K562 (cell line): Measurements from ENCODE around the gene PITRM1. TPM values are rescaled to one million over a fixed set of nuclear protein-coding genes. Genes with fewer than 3 reads are reported as not detected.

Experiments
- ATAC-seq: fragments of 200-7000 bp; cut with Tn5 transposase; 3 replicates; pipeline ENCODE4 v1.9.1; 2020; ENCODE audit warnings: moderate library complexity
- BruUV-seq: library from RNA; stranded (reverse); fragments of 400-500 nt; replicated peaks from 2 replicates; lab custom pipeline; 2021; lab: Mats Ljungman, UMichigan
- CTCF ChIA-PET: fragments of 300-600 bp; formaldehyde crosslinking; extraction: SDS; loops from one replicate; lab custom pipeline; 2021; ENCODE audit warnings: low intra/inter-chr PET ratio; lab: Yijun Ruan, JAX
- POLR2A ChIA-PET: fragments of 300-600, 350-650 bp; sonication (Branson Sonifier 250); formaldehyde crosslinking; extraction: SDS; loops from one replicate; lab custom pipeline; 2021; ENCODE audit warnings: antibody characterized with exemption, inconsistent platforms; lab: Yijun Ruan, JAX
- DNase-seq, 4 experiments: peaks; one replicate each; pipeline versions ENCODE4 v3.0.0 to v3.0.0-alpha.2; 2011 to 2018; ENCODE audit warnings: low spot score in 3 of 4, mixed read lengths in 3 of 4; ENCODE audit errors: extremely low read depth in 1 of 4
- FAIRE-seq: peaks from 2 replicates; lab custom pipeline; 2011; peaks lifted over from hg19 to GRCh38; lab: Jason Lieb, UNC
- H2AFZ ChIP-seq: 2 replicates; pipeline ENCODE4 v1.6.0; 2011; ENCODE audit warnings: low read depth, low read length, control low read depth, inconsistent platforms
- H3K27ac ChIP-seq: fragments of 200-600 bp; 3 replicates; pipeline ENCODE4 v1.8.0; 2011; ENCODE audit warnings: low read depth, mild to moderate bottlenecking, control low read depth, inconsistent platforms, low read length, moderate library complexity, mixed read lengths; ENCODE audit errors: extremely low read depth
- H3K27me3 ChIP-seq, 2 experiments: fragments of 300-600 bp in 1 of 2; 2 replicates in 1 of 2; 3 replicates in 1 of 2; pipeline versions ENCODE4 v1.6.0 to v1.8.0; 2011; ENCODE audit warnings: inconsistent platforms in 2 of 2, low read length in 2 of 2, mild to moderate bottlenecking in 1 of 2, mixed read lengths in 1 of 2, moderate library complexity in 1 of 2; ENCODE audit not compliant: control insufficient read depth in 2 of 2, insufficient read depth in 2 of 2
- H3K36me3 ChIP-seq: fragments of 300-600 bp; 3 replicates; pipeline ENCODE4 v1.8.0; 2011; ENCODE audit warnings: mild to moderate bottlenecking, low read length, inconsistent platforms; ENCODE audit not compliant: control insufficient read depth, insufficient read depth
- H3K4me1 ChIP-seq, 2 experiments: fragments of 200-600 bp in 1 of 2; replicated peaks in 1 of 2; 2 replicates in 1 of 2; 3 replicates in 1 of 2; pipeline versions ENCODE4 v1.5.1 to v1.8.0; 2011; ENCODE audit warnings: inconsistent platforms in 2 of 2, low read length in 2 of 2, mild to moderate bottlenecking in 1 of 2, mixed read lengths in 1 of 2, moderate library complexity in 1 of 2; ENCODE audit not compliant: control insufficient read depth in 2 of 2, insufficient read depth in 2 of 2
- H3K4me2 ChIP-seq: 2 replicates; pipeline ENCODE4 v1.6.1; 2011; ENCODE audit warnings: low read length, control low read depth, inconsistent platforms, mixed read lengths; ENCODE audit not compliant: insufficient read depth
- H3K4me3 ChIP-seq: fragments of 200-600 bp; sonication (generic), shearing (Covaris generic); 2 replicates; pipeline ENCODE4 v1.5.1; 2016; ENCODE audit warnings: control low read depth, inconsistent platforms
- H3K79me2 ChIP-seq: fragments of 200-600 bp; 3 replicates; pipeline ENCODE4 v1.8.0; 2011; ENCODE audit warnings: low read length, inconsistent platforms; ENCODE audit not compliant: control insufficient read depth, insufficient read depth
- H3K9ac ChIP-seq, 2 experiments: 2 replicates each; pipeline versions ENCODE4 v1.6.0 to v1.6.1; 2011; ENCODE audit warnings: low read depth in 2 of 2, low read length in 2 of 2, control low read depth in 1 of 2, inconsistent platforms in 1 of 2, mild to moderate bottlenecking in 1 of 2, mixed read lengths in 1 of 2; ENCODE audit not compliant: insufficient read depth in 1 of 2
- H3K9me1 ChIP-seq: one replicate; pipeline ENCODE4 v1.6.0; 2011; ENCODE audit warnings: inconsistent platforms, mild to moderate bottlenecking, low read length, moderate library complexity; ENCODE audit not compliant: control insufficient read depth, insufficient read depth
- H3K9me3 ChIP-seq: replicated peaks from 2 replicates; pipeline ENCODE4 v1.5.1; 2011; ENCODE audit warnings: low read depth, low read length, inconsistent platforms; ENCODE audit not compliant: control insufficient read depth, insufficient read depth
- H4K20me1 ChIP-seq: replicated peaks from 2 replicates; pipeline ENCODE4 v1.6.1; 2011; ENCODE audit warnings: low read length, inconsistent platforms, mixed read lengths; ENCODE audit not compliant: control insufficient read depth, insufficient read depth
- AFF4 ChIP-seq: sonication (generic); formaldehyde crosslinking; IDR thresholded peaks from 2 replicates; pipeline ENCODE4 v1.8.0; 2023; ENCODE audit warnings: mild to moderate bottlenecking, missing genetic modification reagents
- ELF4 ChIP-seq: fragments of 450-650 bp; formaldehyde crosslinking; IDR thresholded peaks from 2 replicates; pipeline ENCODE4 v1.4.0; 2022; ENCODE audit warnings: missing genetic modification characterization
- HNRNPLL ChIP-seq: fragments of 200-400 bp; formaldehyde crosslinking; IDR thresholded peaks from 2 replicates; pipeline ENCODE4 v1.6.1; 2017; ENCODE audit warnings: low read length, low read depth, mild to moderate bottlenecking; ENCODE audit not compliant: poor library complexity, severe bottlenecking
- KAT7 ChIP-seq: sonication (generic); formaldehyde crosslinking; IDR thresholded peaks from 2 replicates; pipeline ENCODE4 v1.8.0; 2022; ENCODE audit warnings: missing genetic modification reagents, mild to moderate bottlenecking, borderline replicate concordance
- L3MBTL2 ChIP-seq: fragments of 450-650 bp; IDR thresholded peaks from 2 replicates; pipeline ENCODE4 v1.6.1; 2016; ENCODE audit warnings: mild to moderate bottlenecking, moderate library complexity
- NFATC3 ChIP-seq: fragments of 450-650 bp; IDR thresholded peaks from 2 replicates; pipeline ENCODE4 v1.6.1; 2017; ENCODE audit warnings: mild to moderate bottlenecking
- TAF7 ChIP-seq: fragments of 450-650 bp; IDR thresholded peaks from 2 replicates; pipeline ENCODE4 v1.6.1; 2016; ENCODE audit warnings: missing genetic modification characterization, missing compliant biosample characterization
- ZNF146 ChIP-seq: IDR thresholded peaks from one replicate; pipeline ENCODE4 v1.6.1; 2018; ENCODE audit warnings: missing compliant biosample characterization; ENCODE audit not compliant: unreplicated experiment
- ZNF184 ChIP-seq: sonication (generic); formaldehyde crosslinking; IDR thresholded peaks from 2 replicates; pipeline ENCODE4 v1.5.0; 2020; ENCODE audit warnings: missing genetic modification reagents
- ZZZ3 ChIP-seq: fragments of 450-650 bp; IDR thresholded peaks from 2 replicates; pipeline ENCODE4 v1.6.1; 2016; ENCODE audit warnings: antibody characterized with exemption, mild to moderate bottlenecking, moderate library complexity
- WGBS: fragments of 100-300 bp; shearing (Covaris generic); methylation state at CpG from one replicate; pipeline ENCODE4 v1.1.6; 2016; ENCODE audit warnings: low coverage, mixed read lengths; ENCODE audit not compliant: insufficient coverage; ENCODE audit errors: missing lambda C conversion rate; 5-methylcytosine and 5-hydroxymethylcytosine counted together
- in situ Hi-C: fragments of 300-500 bp; cut with MboI; formaldehyde crosslinking; loops from 4 replicates; pipeline ENCODE4 v1.15.0; 2018; ENCODE audit warnings: inconsistent platforms, mixed read lengths
- intact Hi-C: fragments of 100-400 bp; cut with micrococcal nuclease; formaldehyde crosslinking; loops from 2 replicates; pipeline ENCODE4 v1.14.2; 2022
- polyA plus RNA-seq, 8 experiments: library from polyadenylated mRNA; depleted of rRNA in 4 of 8; stranded (reverse) in 5 of 8; unstranded in 3 of 8; fragments of >200 nt; fragmentation: Nextera tagmentation in 2 of 8; fragmentation: Illumina TruSeq in 1 of 8; extraction: Ambion mirVana in 2 of 8; extraction: Trizol in 1 of 8; gene quantifications; 2 replicates each; pipeline versions ENCODE4 v1.2.1 to v1.2.3, GENCODE V29; 2011 to 2014; ENCODE audit warnings: inconsistent platforms in 1 of 8, missing spikeins in 1 of 8
- total RNA-seq, 7 experiments: library from RNA; depleted of rRNA in 6 of 7; stranded (reverse); fragments of >200 nt in 6 of 7; fragmentation: Illumina TruSeq in 2 of 7; extraction: Trizol in 2 of 7; gene quantifications; 2 replicates each; pipeline versions ENCODE4 v1.2.1 to v1.2.3, GENCODE V29; 2011 to 2021; ENCODE audit warnings: low replicate concordance in 1 of 7

Gene PITRM1
- total and polyA plus RNA-seq, 9 of the 15 experiments (the other 6 are each of a cell fraction or from before 2014, with no cell fraction given), result 21.1 to 70.4 (median 39.7) TPM

- no peaks in the 10 kb centered on the region for H3K9me3 ChIP-seq
- no peak for DNase-seq
- H3K9ac ChIP-seq, result no peak overlapping the region
- TF ChIP-seq NFATC3 (no peak), KAT7 (CRISPR knock-in tag) (no peak), ZNF184 (no peak), AFF4 (CRISPR knock-in tag) (no peak), ELF4 (no peak), ZZZ3 (no peak), HNRNPLL (no peak), ZNF146 (no peak), TAF7 (tag) (no peak), L3MBTL2 (no peak)
- WGBS, result 95% methylated on average over 16 of the region's 19 CpGs
- peaks cover 92% of the 10 kb centered on the region for H3K36me3 ChIP-seq
- no peaks in the 10 kb centered on the region for H3K79me2 ChIP-seq
- no peaks in the 10 kb centered on the region for H3K27me3 ChIP-seq
- no peak overlapping the region for H2AFZ ChIP-seq
- H3K4me3 ChIP-seq, result no peak overlapping the region
- no peaks in the 10 kb centered on the region for H3K4me1 ChIP-seq
- no peaks in the 10 kb centered on the region for H4K20me1 ChIP-seq
- H3K27ac ChIP-seq, result no peak overlapping the region
- in situ Hi-C loops, result no loop called here
- no peak overlapping the region for H3K4me2 ChIP-seq
- ChIA-PET CTCF (no interaction called here), POLR2A (interaction anchor here (1.2 kb wide), 1 partner anchor 9 kb away, joined by 3 read pairs; no protein-coding TSS in a partner anchor)
- BruUV-seq, result no TSS peak
- intact Hi-C loops, result no loop called here
- H3K9me1 ChIP-seq, result no peaks in the 10 kb centered on the region
- no peak for ATAC-seq
- no peak for FAIRE-seq
Measured at GRCh38 chr10:3143791-3144434, 28.7 kb downstream of the PITRM1 start.
